Ectodermal cell (in vitro differentiated cells): Measurements from ENCODE around the gene IPO9.

Experiments
- H3K27ac ChIP-seq: 2 replicates; pipeline ENCODE4 v1.7.0; 2013; ENCODE audit warnings: mild to moderate bottlenecking, low read depth, low read length; ENCODE audit not compliant: insufficient read depth, poor library complexity, severe bottlenecking
- H3K27me3 ChIP-seq: 2 replicates; pipeline ENCODE4 v1.7.0; 2013; ENCODE audit warnings: mild to moderate bottlenecking, low read length; ENCODE audit not compliant: insufficient read depth, control insufficient read depth, poor library complexity, severe bottlenecking
- H3K36me3 ChIP-seq: one replicate; pipeline ENCODE4 v1.7.0; 2013; ENCODE audit warnings: low read length; ENCODE audit not compliant: control insufficient read depth, insufficient read depth
- H3K4me1 ChIP-seq: one replicate; pipeline ENCODE4 v1.7.0; 2013; ENCODE audit warnings: low read length; ENCODE audit not compliant: control insufficient read depth, insufficient read depth
- H3K4me3 ChIP-seq: 2 replicates; pipeline ENCODE4 v1.7.0; 2013; ENCODE audit warnings: low read depth, low read length, control low read depth; ENCODE audit not compliant: insufficient read depth
- H3K9me3 ChIP-seq: 2 replicates; pipeline ENCODE4 v1.7.0; 2013; ENCODE audit warnings: mild to moderate bottlenecking, low read length, moderate library complexity; ENCODE audit not compliant: control insufficient read depth
- WGBS, 2 experiments: methylation state at CpG; one replicate each; pipeline ENCODE4 v1.1.7; 2013; ENCODE audit warnings: missing lambda C conversion rate in 2 of 2; 5-methylcytosine and 5-hydroxymethylcytosine counted together

The IPO9 gene

GRCh38 chr1:201789245-201789644 lies 39.7 kb upstream of the IPO9 start:
- WGBS, 2 experiments = 94 to 97% methylated on average over 5 of the region's 5 CpGs
- Histone ChIP-seq H3K4me3 (no peak overlapping the region), H3K27me3 (no peaks in the 10 kb centered on the region), H3K9me3 (no peaks in the 10 kb centered on the region), H3K36me3 (peaks cover 77% of the 10 kb centered on the region), H3K4me1 (no peaks in the 10 kb centered on the region), H3K27ac (no peak overlapping the region)

GRCh38 chr1:201790261-201790660 lies 38.7 kb upstream of the IPO9 start:
- Histone ChIP-seq H3K27ac (no peak overlapping the region), H3K4me1 (no peaks in the 10 kb centered on the region), H3K9me3 (no peaks in the 10 kb centered on the region), H3K36me3 (peaks cover 80% of the 10 kb centered on the region), H3K4me3 (no peak overlapping the region), H3K27me3 (no peaks in the 10 kb centered on the region)
- 95 to 96% methylated on average over 2 of the region's 2 CpGs for WGBS, 2 experiments

- WGBS, 2 experiments = 94 to 97% methylated on average over 8 of the region's 8 CpGs
- H3K9me3 ChIP-seq = no peaks in the 10 kb centered on the region
- peaks cover 81% of the 10 kb centered on the region for H3K36me3 ChIP-seq
- H3K4me1 ChIP-seq = no peaks in the 10 kb centered on the region
- no peak overlapping the region for H3K27ac ChIP-seq
- no peaks in the 10 kb centered on the region for H3K27me3 ChIP-seq
- H3K4me3 ChIP-seq = no peak overlapping the region
Measured at GRCh38 chr1:201791051-201791778, 37.7 kb upstream of the IPO9 start.

DNA sequence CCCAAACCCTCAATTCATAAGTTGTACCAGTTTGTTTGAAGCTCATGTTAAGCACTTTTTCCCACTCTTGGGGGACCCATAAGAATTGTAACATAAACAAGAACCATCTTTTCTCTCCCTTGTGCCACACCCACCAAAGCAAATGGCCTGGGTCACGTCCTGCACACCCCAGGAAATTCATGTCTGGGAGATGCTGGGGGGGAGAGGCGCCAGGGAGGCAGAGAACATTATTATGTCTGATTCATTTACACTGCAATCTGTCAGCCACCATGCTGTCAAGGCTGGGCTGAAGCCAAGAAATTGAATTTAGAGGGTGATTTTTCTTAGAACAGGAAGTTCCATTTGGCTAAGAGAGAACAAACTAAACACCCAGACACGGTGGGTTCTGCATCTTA lies 37.2 kb upstream of the IPO9 start:
- Histone ChIP-seq H3K27me3 (no peaks in the 10 kb centered on the region), H3K9me3 (no peaks in the 10 kb centered on the region), H3K27ac (no peak overlapping the region), H3K36me3 (peaks cover 81% of the 10 kb centered on the region), H3K4me3 (no peak overlapping the region), H3K4me1 (no peaks in the 10 kb centered on the region)
- WGBS, 2 experiments = 90 to 94% methylated on average over 3 of the region's 3 CpGs

GRCh38 chr1:201792534-201793305 lies 36.2 kb upstream of the IPO9 start:
- H3K9me3 ChIP-seq = no peaks in the 10 kb centered on the region
- no peak overlapping the region for H3K27ac ChIP-seq
- no peaks in the 10 kb centered on the region for H3K27me3 ChIP-seq
- H3K4me3 ChIP-seq = no peak overlapping the region
- WGBS, 2 experiments = 70 to 72% methylated on average over 9 of the region's 9 CpGs
- peaks cover 73% of the 10 kb centered on the region for H3K36me3 ChIP-seq
- no peaks in the 10 kb centered on the region for H3K4me1 ChIP-seq

DNA sequence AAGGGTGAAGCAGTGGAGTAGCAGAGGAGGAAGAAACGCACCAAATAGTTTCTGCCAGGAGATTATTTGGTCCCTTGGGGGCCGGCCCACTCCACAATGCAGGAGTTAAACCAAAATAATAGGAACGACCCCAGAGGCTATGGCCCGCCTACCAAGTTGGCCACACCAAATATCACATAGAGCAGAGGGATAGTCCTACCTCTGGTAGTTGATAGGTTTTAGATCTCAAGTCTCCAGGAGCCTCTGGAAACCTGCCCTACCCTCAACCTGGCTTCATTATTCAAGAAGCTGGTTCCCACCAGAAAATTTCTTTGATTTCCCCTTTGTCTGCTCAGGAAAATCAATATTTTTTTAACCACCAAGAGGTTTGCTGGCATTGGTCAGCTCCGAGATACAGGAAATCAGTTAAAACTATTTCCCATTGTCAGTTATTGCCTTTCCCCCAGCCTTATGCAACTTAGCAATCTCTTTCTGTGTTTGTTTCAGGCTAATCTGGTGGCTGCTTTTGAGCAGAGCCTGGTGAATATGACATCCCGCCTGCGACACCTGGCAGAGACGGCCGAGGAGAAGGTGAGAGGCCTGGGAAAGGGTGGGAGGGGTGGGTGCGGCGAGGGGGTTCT lies 35.5 kb upstream of the IPO9 start:
- Histone ChIP-seq H3K9me3 (no peaks in the 10 kb centered on the region), H3K27me3 (no peaks in the 10 kb centered on the region), H3K27ac (no peak overlapping the region), H3K4me3 (no peak overlapping the region), H3K36me3 (peaks cover 73% of the 10 kb centered on the region), H3K4me1 (no peaks in the 10 kb centered on the region)
- WGBS, 2 experiments = 84 to 85% methylated on average over 11 of the region's 11 CpGs

DNA sequence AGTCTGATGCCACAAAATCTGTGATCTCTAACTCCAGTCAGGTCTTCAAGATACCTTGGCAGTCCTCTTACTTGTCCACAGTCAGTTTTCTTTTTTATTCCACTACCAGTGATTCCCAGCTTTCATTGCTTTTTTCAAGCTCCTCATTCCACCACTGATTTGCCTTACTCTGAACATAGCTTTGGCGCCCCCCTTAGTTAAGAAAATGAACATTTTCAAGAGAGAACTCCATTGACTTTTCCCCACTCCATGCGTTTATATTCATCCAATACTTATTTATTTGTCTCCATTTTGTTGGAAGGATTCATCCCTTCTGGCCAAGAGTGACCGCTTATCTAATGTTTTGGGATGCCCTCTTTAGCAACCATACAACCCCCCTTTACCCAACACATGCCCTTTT lies 33.9 kb upstream of the IPO9 start:
- no peak overlapping the region for H3K27ac ChIP-seq
- 73 to 79% methylated on average over 3 of the region's 3 CpGs for WGBS, 2 experiments
- no peak overlapping the region for H3K4me3 ChIP-seq
- H3K4me1 ChIP-seq = no peaks in the 10 kb centered on the region
- H3K36me3 ChIP-seq = peaks cover 63% of the 10 kb centered on the region
- no peaks in the 10 kb centered on the region for H3K27me3 ChIP-seq
- H3K9me3 ChIP-seq = no peaks in the 10 kb centered on the region

GRCh38 chr1:201800246-201800645 lies 28.7 kb upstream of the IPO9 start:
- peaks cover 62% of the 10 kb centered on the region for H3K36me3 ChIP-seq
- no peaks in the 10 kb centered on the region for H3K27me3 ChIP-seq
- H3K4me3 ChIP-seq = no peak overlapping the region
- H3K27ac ChIP-seq = no peak overlapping the region
- no peaks in the 10 kb centered on the region for H3K4me1 ChIP-seq
- no peaks in the 10 kb centered on the region for H3K9me3 ChIP-seq

GRCh38 chr1:201806801-201807200 lies 22.2 kb upstream of the IPO9 start:
- H3K27ac ChIP-seq = no peak overlapping the region
- no peak overlapping the region for H3K4me3 ChIP-seq
- H3K36me3 ChIP-seq = peaks cover 85% of the 10 kb centered on the region
- no peaks in the 10 kb centered on the region for H3K9me3 ChIP-seq
- 95 to 99% methylated on average over 4 of the region's 4 CpGs for WGBS, 2 experiments
- no peaks in the 10 kb centered on the region for H3K27me3 ChIP-seq
- H3K4me1 ChIP-seq = no peaks in the 10 kb centered on the region

GRCh38 chr1:201807958-201808632 lies 20.9 kb upstream of the IPO9 start:
- H3K27me3 ChIP-seq = no peaks in the 10 kb centered on the region
- H3K4me1 ChIP-seq = no peaks in the 10 kb centered on the region
- peaks cover 95% of the 10 kb centered on the region for H3K36me3 ChIP-seq
- no peak overlapping the region for H3K27ac ChIP-seq
- 94 to 96% methylated on average over 11 of the region's 11 CpGs for WGBS, 2 experiments
- no peak overlapping the region for H3K4me3 ChIP-seq
- H3K9me3 ChIP-seq = no peaks in the 10 kb centered on the region
